Ascending aorta (tissue), 2 donors: ENCODE data around the gene PSMC2. TPM values are rescaled to one million over a fixed set of nuclear protein-coding genes. Genes with fewer than 3 reads are reported as not detected.

Experiments
- DNase-seq, 2 donors: peaks; one replicate each; pipeline ENCODE4 v3.0.0-alpha.2; 2019; ENCODE audit warnings: low spot score in 2 of 2
- H3K27ac ChIP-seq, 2 donors: fragments of 200-600 bp; sonication (generic); one replicate each; pipeline ENCODE4 v1.5.1; 2016 to 2017; ENCODE audit warnings: mild to moderate bottlenecking in 1 of 2
- H3K27me3 ChIP-seq: fragments of 200-600 bp; sonication (generic); one replicate; pipeline ENCODE4 v1.5.1; 2017
- H3K36me3 ChIP-seq, 2 donors: fragments of 200-600 bp; sonication (generic); one replicate each; pipeline ENCODE4 v1.5.1; 2016
- H3K4me1 ChIP-seq, 2 donors: fragments of 200-600 bp; sonication (generic); one replicate each; pipeline ENCODE4 v1.5.1; 2016 to 2017; ENCODE audit warnings: mild to moderate bottlenecking in 1 of 2
- H3K4me3 ChIP-seq, 2 donors: fragments of 200-600 bp; sonication (generic); one replicate each; pipeline ENCODE4 v1.5.1; 2016 to 2017; ENCODE audit warnings: mild to moderate bottlenecking in 1 of 2
- H3K9me3 ChIP-seq, 2 donors: fragments of 200-600 bp; sonication (generic); one replicate each; pipeline ENCODE4 v1.5.1; 2016
- intact Hi-C: fragments of 100-400 bp; cut with DNase I; formaldehyde crosslinking; loops from one replicate; pipeline ENCODE4 v1.15.1; 2023
- total RNA-seq: library from RNA; depleted of rRNA; stranded (reverse); fragments of >200 nt; gene quantifications from one replicate; pipeline ENCODE4 v1.1.0, GENCODE V29; 2016
- TF ChIP-seq, protein P1 (sequence below), 3 experiments: fragments of 200-600 bp in 2 of 3; fragments of 450-650 bp in 1 of 3; sonication (generic) in 2 of 3; IDR thresholded peaks; one replicate each; pipeline ENCODE4 v1.5.1; 2016 to 2019; ENCODE audit warnings: antibody characterized with exemption in 3 of 3, mild to moderate bottlenecking in 1 of 3, moderate library complexity in 1 of 3

Gene PSMC2
- total RNA-seq, 1 donor from 2014 or later, result 45.8 TPM

DNA sequence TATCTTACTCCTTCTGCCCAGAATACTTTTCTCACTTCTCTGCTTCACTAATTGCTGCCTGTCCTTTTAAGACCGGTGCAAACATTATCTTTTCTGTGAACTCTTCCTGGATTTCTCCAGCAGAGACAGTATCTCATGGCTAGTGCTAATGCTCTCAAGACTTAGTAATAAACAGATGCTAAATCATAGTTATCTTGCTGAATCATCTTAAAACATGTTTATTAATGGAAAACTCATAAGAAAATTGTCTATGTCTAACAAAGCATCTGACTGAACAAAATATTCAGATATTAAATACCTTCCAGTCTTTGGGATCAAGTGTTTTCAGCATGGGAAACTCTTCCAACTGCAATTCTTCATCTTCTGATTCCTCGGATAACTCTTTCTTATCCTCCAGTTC is 6.0 kb upstream of the PSMC2 start:
- Histone ChIP-seq H3K4me3 (no peak overlapping the region), H3K36me3 (peaks cover 32 to 39% of the 10 kb centered on the region in 2 donors), H3K4me1 (peaks cover 0 to 6% of the 10 kb centered on the region in 2 donors), H3K27ac (no peak overlapping the region), H3K9me3 (no peaks in the 10 kb centered on the region), H3K27me3 (no peaks in the 10 kb centered on the region)
- no peak for DNase-seq
- TF ChIP-seq, protein P1, sequence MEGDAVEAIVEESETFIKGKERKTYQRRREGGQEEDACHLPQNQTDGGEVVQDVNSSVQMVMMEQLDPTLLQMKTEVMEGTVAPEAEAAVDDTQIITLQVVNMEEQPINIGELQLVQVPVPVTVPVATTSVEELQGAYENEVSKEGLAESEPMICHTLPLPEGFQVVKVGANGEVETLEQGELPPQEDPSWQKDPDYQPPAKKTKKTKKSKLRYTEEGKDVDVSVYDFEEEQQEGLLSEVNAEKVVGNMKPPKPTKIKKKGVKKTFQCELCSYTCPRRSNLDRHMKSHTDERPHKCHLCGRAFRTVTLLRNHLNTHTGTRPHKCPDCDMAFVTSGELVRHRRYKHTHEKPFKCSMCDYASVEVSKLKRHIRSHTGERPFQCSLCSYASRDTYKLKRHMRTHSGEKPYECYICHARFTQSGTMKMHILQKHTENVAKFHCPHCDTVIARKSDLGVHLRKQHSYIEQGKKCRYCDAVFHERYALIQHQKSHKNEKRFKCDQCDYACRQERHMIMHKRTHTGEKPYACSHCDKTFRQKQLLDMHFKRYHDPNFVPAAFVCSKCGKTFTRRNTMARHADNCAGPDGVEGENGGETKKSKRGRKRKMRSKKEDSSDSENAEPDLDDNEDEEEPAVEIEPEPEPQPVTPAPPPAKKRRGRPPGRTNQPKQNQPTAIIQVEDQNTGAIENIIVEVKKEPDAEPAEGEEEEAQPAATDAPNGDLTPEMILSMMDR (IDR thresholded peaks at IDR 0.05), result no peak
- intact Hi-C loops, result no loop called here

DNA sequence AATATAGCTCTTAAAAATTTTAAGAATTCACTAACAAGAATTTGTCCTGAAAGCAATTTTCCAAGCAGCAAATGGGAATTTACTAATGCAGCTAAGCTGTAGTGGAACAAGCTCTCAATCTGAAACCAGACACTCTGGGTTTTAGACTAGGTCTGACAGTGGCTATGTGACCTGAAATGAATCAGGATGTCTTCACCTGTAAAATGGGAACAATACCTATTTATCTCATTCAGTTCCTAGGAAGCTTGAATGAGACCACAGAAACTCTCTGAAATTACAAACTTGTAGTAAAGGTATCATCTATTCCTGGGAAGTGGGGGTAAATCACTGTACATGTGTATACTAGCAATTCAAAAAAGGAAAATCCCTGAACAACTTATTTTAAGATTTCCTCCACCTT is 4.1 kb upstream of the PSMC2 start:
- Histone ChIP-seq H3K27me3 (no peaks in the 10 kb centered on the region), H3K9me3 (no peaks in the 10 kb centered on the region), H3K4me1 (peaks cover 0 to 11% of the 10 kb centered on the region in 2 donors), H3K36me3 (peaks cover 18 to 24% of the 10 kb centered on the region in 2 donors), H3K27ac (peak overlapping the region in 1 of 2 donors; percentile 90), H3K4me3 (peak overlapping the region; percentile 77 to 99)
- TF ChIP-seq, protein P1 (IDR thresholded peaks at IDR 0.05), result no peak
- DNase-seq, result no peak
- intact Hi-C loops, result no loop called here

DNA sequence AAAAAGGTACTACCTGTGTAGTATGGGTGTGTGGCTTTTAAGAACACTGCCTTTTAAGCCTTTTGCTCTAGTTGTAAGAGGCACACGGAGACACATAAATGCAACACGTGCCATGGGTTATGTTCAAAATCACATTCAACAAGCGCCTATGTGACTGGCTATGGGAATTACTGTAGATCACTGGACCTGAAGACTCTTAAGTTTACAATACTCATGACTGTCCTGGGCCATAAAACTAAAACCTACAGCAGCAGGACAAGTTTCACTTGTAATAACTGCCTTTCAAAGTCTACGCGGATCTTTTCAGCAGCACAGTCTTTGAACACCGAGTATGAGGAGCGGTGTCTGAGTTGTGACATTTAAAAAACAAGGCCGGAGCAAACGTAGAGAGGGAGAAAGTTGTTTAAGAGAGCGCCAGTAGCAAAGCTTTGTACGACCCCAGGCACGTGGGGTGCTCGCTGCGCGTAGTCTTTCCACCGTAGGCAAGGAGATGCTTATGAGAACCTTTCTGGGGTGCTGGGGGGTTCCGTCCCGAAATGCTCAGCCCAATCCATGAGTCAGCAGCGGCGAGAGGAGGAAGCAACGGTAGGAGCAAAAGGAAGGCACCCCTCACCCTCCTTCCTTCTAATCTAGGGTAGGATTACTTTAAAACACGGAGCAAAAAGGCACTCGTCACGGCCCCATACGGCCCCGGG is 3.5 kb upstream of the PSMC2 start:
- peaks cover 2 to 14% of the 10 kb centered on the region in 2 donors for H3K4me1 ChIP-seq
- peak overlapping the region; percentile 88 to 90 for H3K27ac ChIP-seq
- H3K36me3 ChIP-seq, result peaks cover 13 to 19% of the 10 kb centered on the region in 2 donors
- intact Hi-C loops, result loop anchor here (2.0 kb wide), 1 partner anchor 47 kb away; the partner anchor contains the start of gene PMPCB
- H3K27me3 ChIP-seq, result no peaks in the 10 kb centered on the region
- no peaks in the 10 kb centered on the region for H3K9me3 ChIP-seq
- no peak for DNase-seq
- TF ChIP-seq, protein P1 (IDR thresholded peaks at IDR 0.05), result no peak
- peak overlapping the region; percentile 77 to 99 for H3K4me3 ChIP-seq

DNA sequence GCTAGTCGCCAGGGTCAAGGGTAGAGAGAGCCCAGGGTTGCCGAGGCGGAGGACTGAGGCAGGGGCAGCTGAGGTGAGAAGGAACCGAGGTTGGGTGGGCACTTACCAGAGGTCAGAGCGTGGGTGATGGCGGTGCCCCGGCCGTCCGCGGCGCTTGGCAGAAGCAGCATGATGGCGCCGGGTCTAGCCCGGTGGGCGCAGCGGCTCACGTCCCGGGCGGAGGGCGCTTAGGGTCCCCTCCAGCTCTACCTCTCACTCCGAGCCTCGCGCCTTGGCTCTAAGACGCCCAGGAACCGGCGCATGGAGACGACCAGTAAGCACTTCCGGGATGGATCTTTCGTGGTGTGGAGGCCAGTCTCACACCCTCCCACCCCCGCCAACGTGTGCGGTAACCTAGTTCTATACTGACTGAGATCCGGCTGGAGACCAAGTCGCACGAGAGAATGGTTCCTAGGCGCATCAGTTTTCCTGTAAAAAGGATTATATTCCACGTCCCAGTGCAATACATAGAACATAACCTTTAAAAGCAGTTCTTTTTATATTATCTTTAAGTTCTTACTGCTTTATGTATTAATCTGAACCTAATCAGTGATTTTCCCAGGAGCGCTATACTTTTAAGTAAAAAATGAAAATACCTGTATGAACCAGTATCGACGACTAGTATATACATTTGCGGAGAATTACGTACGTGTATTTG is 2.8 kb upstream of the PSMC2 start, which contains the start of gene DNAJC2:
Gene DNAJC2, minus strand, starts transcription at position 315 of the 697 bp plus-strand sequence. Its CDS starts 145 bp downstream, at position 170.
- Histone ChIP-seq H3K36me3 (peaks cover 12 to 13% of the 10 kb centered on the region in 2 donors), H3K4me1 (peaks cover 5 to 20% of the 10 kb centered on the region in 2 donors), H3K9me3 (no peaks in the 10 kb centered on the region), H3K27ac (peak within 1 kb of the TSS; percentile 88 to 90), H3K27me3 (no peaks in the 10 kb centered on the region), H3K4me3 (peak within 1 kb of the TSS; percentile 77 to 99)
- TF ChIP-seq, protein P1 (IDR thresholded peaks at IDR 0.05), result no peak
- intact Hi-C loops, result loop anchor here (2.0 kb wide), 1 partner anchor 48 kb away; the partner anchor contains the start of gene PMPCB
- peak; percentile 30 to 93 for DNase-seq

DNA sequence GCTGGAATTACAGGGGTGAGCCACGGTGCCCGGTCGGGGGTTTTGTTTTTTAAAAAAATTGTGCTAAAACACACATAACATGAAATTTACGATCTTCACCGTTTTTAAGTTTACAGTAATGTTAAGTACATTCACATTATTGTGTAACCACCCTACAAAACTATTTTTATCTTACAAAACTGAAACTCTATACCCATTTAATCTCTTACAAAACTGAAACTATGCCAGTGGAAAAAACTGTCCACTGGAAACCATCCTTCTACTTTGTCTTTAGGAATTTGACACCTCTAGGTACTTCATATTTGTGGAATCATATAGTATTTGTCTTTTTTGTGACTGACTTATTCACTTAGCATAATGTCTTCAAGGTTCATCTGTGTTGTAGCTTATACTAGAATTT is 1.0 kb upstream of the PSMC2 start:
- Histone ChIP-seq H3K36me3 (peaks cover 1 to 3% of the 10 kb centered on the region in 2 donors), H3K9me3 (no peaks in the 10 kb centered on the region), H3K4me3 (no peak overlapping the region), H3K27me3 (no peaks in the 10 kb centered on the region), H3K4me1 (peaks cover 7 to 27% of the 10 kb centered on the region in 2 donors), H3K27ac (no peak overlapping the region)
- no peak for DNase-seq
- TF ChIP-seq, protein P1 (IDR thresholded peaks at IDR 0.05), result no peak
- intact Hi-C loops, result no loop called here
